ENCODE measurements around the gene ZSWIM9.
A peak's percentile ranks its signal among the peaks of the same experiment; 100 is the strongest.

ZSWIM9 gene

DNA sequence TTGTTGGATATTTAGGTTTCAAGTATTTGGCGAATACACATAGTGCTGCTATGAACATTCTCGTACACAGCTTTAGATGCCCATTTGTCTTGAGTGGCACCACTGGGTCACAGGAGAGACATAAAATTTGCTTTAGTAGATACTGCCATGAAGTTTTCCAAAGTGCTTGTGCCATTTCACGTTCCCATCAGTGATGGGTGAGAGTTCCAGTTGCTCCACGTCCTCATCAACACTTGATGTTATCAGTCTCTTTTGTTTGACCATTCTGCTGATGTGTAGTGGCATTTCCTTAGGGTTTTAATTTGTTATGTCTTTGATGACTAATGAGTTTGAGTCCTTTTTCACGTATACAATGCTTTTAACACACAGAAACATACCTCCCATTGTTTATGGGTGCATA lies 11.0 kb downstream of the ZSWIM9 start:
- TF ChIP-seq, protein P1, sequence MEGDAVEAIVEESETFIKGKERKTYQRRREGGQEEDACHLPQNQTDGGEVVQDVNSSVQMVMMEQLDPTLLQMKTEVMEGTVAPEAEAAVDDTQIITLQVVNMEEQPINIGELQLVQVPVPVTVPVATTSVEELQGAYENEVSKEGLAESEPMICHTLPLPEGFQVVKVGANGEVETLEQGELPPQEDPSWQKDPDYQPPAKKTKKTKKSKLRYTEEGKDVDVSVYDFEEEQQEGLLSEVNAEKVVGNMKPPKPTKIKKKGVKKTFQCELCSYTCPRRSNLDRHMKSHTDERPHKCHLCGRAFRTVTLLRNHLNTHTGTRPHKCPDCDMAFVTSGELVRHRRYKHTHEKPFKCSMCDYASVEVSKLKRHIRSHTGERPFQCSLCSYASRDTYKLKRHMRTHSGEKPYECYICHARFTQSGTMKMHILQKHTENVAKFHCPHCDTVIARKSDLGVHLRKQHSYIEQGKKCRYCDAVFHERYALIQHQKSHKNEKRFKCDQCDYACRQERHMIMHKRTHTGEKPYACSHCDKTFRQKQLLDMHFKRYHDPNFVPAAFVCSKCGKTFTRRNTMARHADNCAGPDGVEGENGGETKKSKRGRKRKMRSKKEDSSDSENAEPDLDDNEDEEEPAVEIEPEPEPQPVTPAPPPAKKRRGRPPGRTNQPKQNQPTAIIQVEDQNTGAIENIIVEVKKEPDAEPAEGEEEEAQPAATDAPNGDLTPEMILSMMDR (IDR thresholded peaks at IDR 0.05; ENCODE audit: extremely low read depth, insufficient read depth, missing control alignments): no peak
- DNase-seq (ENCODE audit: low spot score): no peak
- in situ Hi-C loops (cut with MboI; ENCODE audit: low pct_unique_long_range_greater_than_20kb, low sequenced_read_pairs, unreplicated experiment): no loop called here

DNA sequence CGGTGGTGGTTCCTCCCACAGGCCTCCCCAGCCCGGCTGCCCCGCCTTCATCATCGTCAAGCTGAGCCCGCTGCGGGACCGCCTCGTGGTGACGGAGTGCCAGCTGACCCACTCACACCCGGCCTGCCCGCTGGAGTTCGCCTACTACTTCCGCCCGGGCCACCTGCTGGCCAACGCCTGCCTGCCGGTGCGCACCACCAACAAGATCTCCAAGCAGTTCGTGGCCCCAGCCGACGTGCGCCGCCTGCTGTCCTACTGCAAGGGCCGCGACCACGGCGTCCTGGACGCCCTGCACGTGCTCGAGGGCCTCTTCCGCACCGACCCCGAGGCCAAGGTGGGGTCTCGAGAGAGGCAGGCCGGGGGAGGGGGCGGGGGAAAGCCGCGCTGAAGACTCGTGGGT lies 12.0 kb downstream of the ZSWIM9 start:
- TF ChIP-seq, protein P1 (IDR thresholded peaks at IDR 0.05; ENCODE audit: extremely low read depth, insufficient read depth, missing control alignments): no peak
- in situ Hi-C loops (cut with MboI; ENCODE audit: low pct_unique_long_range_greater_than_20kb, low sequenced_read_pairs, unreplicated experiment): no loop called here
- DNase-seq (ENCODE audit: low spot score): no peak

DNA sequence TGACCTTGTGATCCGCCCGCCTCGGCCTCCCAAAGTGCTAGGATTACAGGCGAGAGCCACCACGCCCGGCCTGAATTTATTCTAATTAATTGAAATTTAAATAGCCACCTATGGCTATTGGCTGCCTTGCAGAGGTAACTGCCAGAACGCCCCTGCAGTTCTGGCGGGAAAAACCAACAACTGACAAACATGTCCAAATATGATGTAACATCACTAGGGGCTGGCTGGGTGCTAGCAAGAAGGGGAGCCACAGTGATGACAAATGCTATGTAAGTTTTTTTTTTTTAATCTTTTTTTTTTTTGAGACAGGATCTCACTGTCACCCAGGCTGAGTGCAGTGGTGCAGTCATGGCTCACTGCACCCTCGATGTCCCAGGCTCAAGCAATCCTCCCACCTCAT lies 12.9 kb downstream of the ZSWIM9 start:
- TF ChIP-seq, protein P1 (IDR thresholded peaks at IDR 0.05; ENCODE audit: extremely low read depth, insufficient read depth, missing control alignments): no peak
- DNase-seq (ENCODE audit: low spot score): no peak
- in situ Hi-C loops (cut with MboI; ENCODE audit: low pct_unique_long_range_greater_than_20kb, low sequenced_read_pairs, unreplicated experiment): no loop called here

DNA sequence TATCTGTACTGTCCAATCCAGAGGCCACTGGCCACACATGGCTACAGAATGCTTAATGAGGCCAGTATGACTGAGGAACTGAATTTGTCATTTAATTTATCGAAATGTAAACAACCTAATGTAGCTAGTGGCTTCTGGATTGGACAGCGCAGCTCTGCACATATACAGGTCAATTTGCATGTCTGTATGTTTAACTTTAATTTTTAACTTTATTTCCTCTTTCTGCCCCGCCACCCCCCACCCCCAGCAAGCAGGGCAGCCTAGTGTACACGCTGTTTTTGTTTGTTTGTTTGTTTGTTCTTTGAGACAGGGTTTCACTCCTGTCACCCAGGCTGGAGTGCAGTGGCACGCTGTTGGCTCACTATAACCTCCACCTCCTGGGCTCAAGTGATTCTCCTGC lies 15.5 kb downstream of the ZSWIM9 start:
- in situ Hi-C loops (cut with MboI; ENCODE audit: low pct_unique_long_range_greater_than_20kb, low sequenced_read_pairs, unreplicated experiment): no loop called here

DNA sequence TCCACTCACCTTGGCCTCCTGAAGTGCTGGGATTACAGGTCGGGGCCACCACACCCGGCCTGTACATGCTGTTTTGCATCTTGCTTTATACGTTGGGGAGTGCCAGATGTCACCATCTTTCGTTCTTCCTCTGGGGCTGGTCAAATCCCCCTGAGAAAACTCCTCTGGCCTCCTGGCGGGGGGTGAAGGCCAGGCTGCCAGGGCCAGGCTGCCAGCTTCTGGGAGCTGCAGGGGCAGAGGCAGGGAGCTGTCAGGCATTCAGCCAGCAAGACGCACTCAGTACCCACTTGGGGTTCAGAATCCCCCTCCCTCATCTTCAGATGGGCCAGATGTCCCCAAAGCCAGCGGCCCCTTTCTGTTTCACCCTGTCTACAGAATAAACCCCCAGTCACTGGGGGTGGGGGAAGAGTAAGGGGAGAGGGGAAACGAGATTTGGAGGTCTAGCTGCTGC lies 16.1 kb downstream of the ZSWIM9 start:
- no peak for DNase-seq (ENCODE audit: low spot score)
- in situ Hi-C loops (cut with MboI; ENCODE audit: low pct_unique_long_range_greater_than_20kb, low sequenced_read_pairs, unreplicated experiment): no loop called here
- TF ChIP-seq, protein P1 (IDR thresholded peaks at IDR 0.05; ENCODE audit: extremely low read depth, insufficient read depth, missing control alignments): no peak

More for the DNA sequence above, 15.5 kb downstream of the ZSWIM9 start:
- TF ChIP-seq, protein P1 (IDR thresholded peaks at IDR 0.05; ENCODE audit: extremely low read depth, insufficient read depth, missing control alignments): no peak
- DNase-seq (ENCODE audit: low spot score): no peak

- TF ChIP-seq, protein P1 (IDR thresholded peaks at IDR 0.05; ENCODE audit: extremely low read depth, insufficient read depth, missing control alignments): peak; percentile 28
- in situ Hi-C loops (cut with MboI; ENCODE audit: low pct_unique_long_range_greater_than_20kb, low sequenced_read_pairs, unreplicated experiment): no loop called here
- DNase-seq (ENCODE audit: low spot score): peak; percentile 55
Measured at GRCh38 chr19:48190288-48190884, 19.9 kb downstream of the ZSWIM9 start.
